HG03460 (cell line): ENCODE data around the gene ANKRD63.

ENCODE experiments used
- ATAC-seq: cut with Tn5 transposase; IDR thresholded peaks from one replicate; pipeline ENCODE4 v1.9.1; 2021; ENCODE audit not compliant: unreplicated experiment

Gene ANKRD63

GRCh38 chr15:40282869-40283614 lies at the start of gene ANKRD63:
TSS of gene ANKRD63 (minus strand) at chr15:40283064. CDS start at chr15:40282586, 478 bp downstream.
- ATAC-seq, result no peak

GRCh38 chr15:40332113-40332781 lies 49.4 kb upstream of the ANKRD63 start:
- ATAC-seq, result no peak

- ATAC-seq, result no peak
Observed at GRCh38 chr15:40331637-40332036, 48.8 kb upstream of the ANKRD63 start.

GRCh38 chr15:40331026-40331425 lies 48.2 kb upstream of the ANKRD63 start:
- ATAC-seq, result no peak

GRCh38 chr15:40330368-40330836 lies 47.5 kb upstream of the ANKRD63 start:
- no peak for ATAC-seq

GRCh38 chr15:40329804-40330203 lies 46.9 kb upstream of the ANKRD63 start:
- no peak for ATAC-seq

- ATAC-seq, result no peak
Observed at GRCh38 chr15:40328751-40329150, 45.9 kb upstream of the ANKRD63 start.

GRCh38 chr15:40328176-40328575 lies 45.3 kb upstream of the ANKRD63 start:
- ATAC-seq, result no peak

GRCh38 chr15:40327457-40327856 lies 44.6 kb upstream of the ANKRD63 start:
- no peak for ATAC-seq

- no peak for ATAC-seq
Observed at GRCh38 chr15:40325700-40326099, 42.8 kb upstream of the ANKRD63 start.

- no peak for ATAC-seq
Observed at GRCh38 chr15:40325188-40325587, 42.3 kb upstream of the ANKRD63 start.

- no peak for ATAC-seq
Observed at GRCh38 chr15:40323953-40324937, 41.4 kb upstream of the ANKRD63 start.

- peak; percentile 82 for ATAC-seq
Observed at GRCh38 chr15:40323239-40323952, 40.5 kb upstream of the ANKRD63 start, which contains the start of gene INAFM2. TSS of gene INAFM2 (plus strand) at chr15:40323692. CDS start at chr15:40324056, 364 bp downstream.

GRCh38 chr15:40322531-40323238 lies 39.8 kb upstream of the ANKRD63 start:
- ATAC-seq, result no peak

GRCh38 chr15:40320931-40321371 lies 38.1 kb upstream of the ANKRD63 start:
- ATAC-seq, result no peak

GRCh38 chr15:40320409-40320808 lies 37.5 kb upstream of the ANKRD63 start:
- ATAC-seq, result no peak

GRCh38 chr15:40317580-40317979 lies 34.7 kb upstream of the ANKRD63 start:
- no peak for ATAC-seq

GRCh38 chr15:40316931-40317330 lies 34.1 kb upstream of the ANKRD63 start:
- no peak for ATAC-seq

GRCh38 chr15:40314723-40315276 lies 31.9 kb upstream of the ANKRD63 start:
- no peak for ATAC-seq
